Jurkat, Clone E6-1 (cell line): ENCODE measurements around the gene YEATS4.

Experiments used
- DNase-seq: peaks from one replicate; pipeline ENCODE4 v3.0.0-alpha.2; 2011; ENCODE audit warnings: low read depth, low spot score
- H3K4me3 ChIP-seq: 2 replicates; pipeline ENCODE4 v1.5.1; 2011; ENCODE audit warnings: mild to moderate bottlenecking, low read length, control low read depth, moderate library complexity

Gene YEATS4

GRCh38 chr12:69383074-69383473, 23.5 kb downstream of the YEATS4 start:
- no peak overlapping the region for H3K4me3 ChIP-seq
- DNase-seq, result no peak

- DNase-seq, result no peak
- H3K4me3 ChIP-seq, result no peak overlapping the region
Observed at GRCh38 chr12:69385038-69385437, 25.5 kb downstream of the YEATS4 start.

- no peak overlapping the region for H3K4me3 ChIP-seq
- DNase-seq, result no peak
Observed at GRCh38 chr12:69386921-69387320, 27.4 kb downstream of the YEATS4 start.

- no peak overlapping the region for H3K4me3 ChIP-seq
- DNase-seq, result peak; percentile 20
Observed at GRCh38 chr12:69388371-69388770, 28.8 kb downstream of the YEATS4 start.

- H3K4me3 ChIP-seq, result no peak overlapping the region
- DNase-seq, result no peak
Observed at GRCh38 chr12:69389831-69390230, 30.3 kb downstream of the YEATS4 start.

- H3K4me3 ChIP-seq, result no peak overlapping the region
- no peak for DNase-seq
Observed at GRCh38 chr12:69392179-69392928, 32.8 kb downstream of the YEATS4 start.

GRCh38 chr12:69396041-69396440, 36.5 kb downstream of the YEATS4 start:
- no peak overlapping the region for H3K4me3 ChIP-seq
- DNase-seq, result no peak

- DNase-seq, result no peak
Observed at GRCh38 chr12:69396963-69397362, 37.4 kb downstream of the YEATS4 start.

GRCh38 chr12:69397978-69398377, 38.4 kb downstream of the YEATS4 start:
- no peak for DNase-seq
- H3K4me3 ChIP-seq, result no peak overlapping the region

More at GRCh38 chr12:69396963-69397362, 37.4 kb downstream of the YEATS4 start:
- H3K4me3 ChIP-seq, result no peak overlapping the region

GRCh38 chr12:69401940-69402339, 42.4 kb downstream of the YEATS4 start:
- DNase-seq, result no peak
- no peak overlapping the region for H3K4me3 ChIP-seq

- DNase-seq, result no peak
- no peak overlapping the region for H3K4me3 ChIP-seq
Observed at GRCh38 chr12:69404851-69405565, 45.5 kb downstream of the YEATS4 start.

- no peak overlapping the region for H3K4me3 ChIP-seq
Observed at GRCh38 chr12:69405566-69405865, 46.0 kb downstream of the YEATS4 start.

GRCh38 chr12:69406217-69406616, 46.7 kb downstream of the YEATS4 start:
- DNase-seq, result no peak
- no peak overlapping the region for H3K4me3 ChIP-seq

More at GRCh38 chr12:69405566-69405865, 46.0 kb downstream of the YEATS4 start:
- no peak for DNase-seq

- no peak for DNase-seq
- no peak overlapping the region for H3K4me3 ChIP-seq
Observed at GRCh38 chr12:69410571-69410970, 51.0 kb downstream of the YEATS4 start.

GRCh38 chr12:69412655-69413054, 53.1 kb downstream of the YEATS4 start:
- DNase-seq, result no peak
- no peak overlapping the region for H3K4me3 ChIP-seq

GRCh38 chr12:69415471-69416275, 56.1 kb downstream of the YEATS4 start:
- H3K4me3 ChIP-seq, result no peak overlapping the region
- peak; percentile 19 for DNase-seq

- no peak for DNase-seq
- H3K4me3 ChIP-seq, result no peak overlapping the region
Observed at GRCh38 chr12:69417231-69417630, 57.7 kb downstream of the YEATS4 start.

GRCh38 chr12:69417741-69418167, 58.2 kb downstream of the YEATS4 start:
- no peak for DNase-seq
- H3K4me3 ChIP-seq, result no peak overlapping the region

- DNase-seq, result no peak
- H3K4me3 ChIP-seq, result no peak overlapping the region
Observed at GRCh38 chr12:69419701-69420100, 60.2 kb downstream of the YEATS4 start.

GRCh38 chr12:69421548-69421947, 62.0 kb downstream of the YEATS4 start:
- H3K4me3 ChIP-seq, result no peak overlapping the region
- no peak for DNase-seq
